Ovary (tissue), 9 donors: ENCODE measurements around the gene EDAR. TPM values are rescaled to one million over a fixed set of nuclear protein-coding genes. Genes with fewer than 3 reads are reported as not detected.

ENCODE experiments used
- DNase-seq, 5 donors: peaks; one replicate each; pipeline ENCODE4 v3.0.0-alpha.2; 2019 to 2020
- H3K27ac ChIP-seq, 2 donors: fragments of 200-600 bp; one replicate each; pipeline versions ENCODE4 v1.5.1 to v1.8.0; 2019 to 2022
- H3K27me3 ChIP-seq: fragments of 200-600 bp; one replicate; pipeline ENCODE4 v1.8.0; 2022
- H3K36me3 ChIP-seq: fragments of 200-600 bp; sonication (generic); one replicate; pipeline ENCODE4 v1.5.1; 2019
- H3K4me1 ChIP-seq: one replicate; pipeline ENCODE4 v1.8.1; 2013; ENCODE audit warnings: mild to moderate bottlenecking, moderate library complexity; ENCODE audit not compliant: insufficient read depth
- H3K4me3 ChIP-seq: fragments of 200-600 bp; sonication (generic); one replicate; pipeline ENCODE4 v1.5.1; 2017
- H3K9me3 ChIP-seq, 2 donors: fragments of 200-600 bp in 1 of 2; sonication (generic) in 1 of 2; one replicate each; pipeline versions ENCODE4 v1.5.1 to v1.8.1; 2013 to 2019; ENCODE audit warnings: mild to moderate bottlenecking in 1 of 2, moderate library complexity in 1 of 2
- EP300 ChIP-seq: sonication (generic); formaldehyde crosslinking; IDR thresholded peaks from one replicate; pipeline ENCODE4 v1.6.1; 2017; ENCODE audit warnings: antibody characterized with exemption
- POLR2A ChIP-seq: fragments of 450-650 bp; IDR thresholded peaks from one replicate; pipeline ENCODE4 v1.6.1; 2017; ENCODE audit warnings: antibody characterized with exemption, mild to moderate bottlenecking, moderate library complexity
- WGBS, 3 donors: extraction: QIAGEN DNeasy Blood & Tissue Kit in 1 of 3; methylation state at CpG; one replicate each; pipeline versions ENCODE4 v1.1.5 to v1.1.7; 2013 to 2017; 5-methylcytosine and 5-hydroxymethylcytosine counted together
- intact Hi-C, 4 donors: fragments of 100-400 bp; cut with DNase I; formaldehyde crosslinking; loops; one replicate each; pipeline versions ENCODE4 v1.11.0 to v1.15.1; 2022 to 2023
- polyA plus RNA-seq, 2 donors: library from polyadenylated mRNA; stranded (reverse); fragments of 200-250 nt in 1 of 2; fragments of 350-450 nt in 1 of 2; fragmentation: Illumina TruSeq in 1 of 2; extraction: RNeasy Lipid Tissue Mini Kit (QIAGEN cat#74804) in 1 of 2; gene quantifications; one replicate each; pipeline ENCODE4 v1.2.3, GENCODE V29; 2013 to 2014
- total RNA-seq, 7 donors: library from RNA; depleted of rRNA in 2 of 7; stranded (reverse); fragments of >200 nt in 2 of 7; fragmentation: NEBNext Ultra II Directional in 3 of 7; extraction: Animal tissue kit (Norgen Biotek cat#: 25700) in 3 of 7; gene quantifications; one replicate each; pipeline versions ENCODE4 v1.1.0 to v1.2.4, GENCODE V29; 2016 to 2023
- TF ChIP-seq, protein P1 (sequence below), 3 donors: fragments of 450-650 bp in 2 of 3; fragments of 200-600 bp in 1 of 3; IDR thresholded peaks; one replicate each; pipeline versions ENCODE4 v1.5.1 to v1.8.0; 2016 to 2022; ENCODE audit warnings: antibody characterized with exemption in 3 of 3, mild to moderate bottlenecking in 1 of 3
- donor health status: DM: no; HTN: no; CAD: no; lungs with moderate emphysema.
- donor health status: DM: no; HTN: no; CAD: no.
- donor health status: Bipolar disorder and iron deficiency.
- donor health status: DM: yes; HTN: yes; CAD: no.
- donor health status: DM: no; HTN: no; CAD: no.
- donor health status: DM: yes; HTN: yes; CAD: no.

EDAR gene
- total and polyA plus RNA-seq, 9 donors, result 0.11 to 0.13 (median 0.11) TPM; not detected in 6

DNA sequence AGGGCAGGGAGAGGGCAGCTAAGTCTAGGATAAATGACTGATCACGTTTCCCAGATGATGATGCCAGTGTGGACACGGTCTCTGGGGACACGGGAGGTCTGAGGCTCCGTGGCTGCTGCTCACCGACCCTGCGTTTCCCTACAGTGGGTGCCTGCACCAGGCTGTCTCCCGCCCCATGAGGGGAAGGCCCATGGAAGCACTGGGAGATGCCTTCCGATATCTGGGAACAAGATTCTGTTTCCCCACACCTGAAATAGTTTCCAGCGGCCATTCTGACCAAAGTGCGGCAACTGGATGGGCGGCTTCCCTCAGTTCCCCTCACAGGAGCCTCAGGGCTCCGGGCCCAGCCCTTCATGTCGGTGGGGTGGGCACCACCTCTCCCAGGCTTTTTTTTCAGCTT, 83.1 kb downstream of the EDAR start:
- Histone ChIP-seq H3K27ac (no peak overlapping the region), H3K9me3 (no peaks in the 10 kb centered on the region), H3K4me1 (no peaks in the 10 kb centered on the region), H3K36me3 (no peaks in the 10 kb centered on the region), H3K27me3 (no peaks in the 10 kb centered on the region), H3K4me3 (no peak overlapping the region)
- TF ChIP-seq, protein P1, sequence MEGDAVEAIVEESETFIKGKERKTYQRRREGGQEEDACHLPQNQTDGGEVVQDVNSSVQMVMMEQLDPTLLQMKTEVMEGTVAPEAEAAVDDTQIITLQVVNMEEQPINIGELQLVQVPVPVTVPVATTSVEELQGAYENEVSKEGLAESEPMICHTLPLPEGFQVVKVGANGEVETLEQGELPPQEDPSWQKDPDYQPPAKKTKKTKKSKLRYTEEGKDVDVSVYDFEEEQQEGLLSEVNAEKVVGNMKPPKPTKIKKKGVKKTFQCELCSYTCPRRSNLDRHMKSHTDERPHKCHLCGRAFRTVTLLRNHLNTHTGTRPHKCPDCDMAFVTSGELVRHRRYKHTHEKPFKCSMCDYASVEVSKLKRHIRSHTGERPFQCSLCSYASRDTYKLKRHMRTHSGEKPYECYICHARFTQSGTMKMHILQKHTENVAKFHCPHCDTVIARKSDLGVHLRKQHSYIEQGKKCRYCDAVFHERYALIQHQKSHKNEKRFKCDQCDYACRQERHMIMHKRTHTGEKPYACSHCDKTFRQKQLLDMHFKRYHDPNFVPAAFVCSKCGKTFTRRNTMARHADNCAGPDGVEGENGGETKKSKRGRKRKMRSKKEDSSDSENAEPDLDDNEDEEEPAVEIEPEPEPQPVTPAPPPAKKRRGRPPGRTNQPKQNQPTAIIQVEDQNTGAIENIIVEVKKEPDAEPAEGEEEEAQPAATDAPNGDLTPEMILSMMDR (IDR thresholded peaks at IDR 0.05), result no peak
- TF ChIP-seq POLR2A, result no peak
- TF ChIP-seq EP300, result no peak
- intact Hi-C loops, result no loop called here
- peak in 1 of 5 donors; percentile 14 for DNase-seq
- 83 to 86% (median 85%) methylated on average over 13 of the region's 13 CpGs for WGBS, 3 donors

DNA sequence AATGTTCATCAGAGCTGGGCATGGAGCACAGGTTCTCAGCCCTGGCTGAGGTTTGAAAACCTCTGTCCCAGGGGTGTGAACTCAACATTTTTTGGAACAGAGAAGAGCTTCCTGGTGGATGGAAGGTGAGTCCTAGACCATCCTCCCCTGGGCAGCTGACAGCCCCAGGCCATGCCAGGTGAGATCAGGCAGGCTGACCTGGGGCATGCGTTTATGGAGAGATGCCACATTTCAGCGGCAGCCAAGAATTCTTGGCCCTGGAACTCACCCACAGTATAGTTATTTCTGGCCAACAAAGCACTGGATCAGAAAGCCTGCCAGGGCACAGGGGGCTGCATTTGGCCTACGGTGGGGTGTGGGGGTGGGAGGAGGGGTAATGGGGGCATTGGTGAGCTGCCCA, 83.8 kb downstream of the EDAR start:
- no peaks in the 10 kb centered on the region for H3K27me3 ChIP-seq
- H3K27ac ChIP-seq, result no peak overlapping the region
- TF ChIP-seq POLR2A (no peak), EP300 (no peak)
- TF ChIP-seq, protein P1 (IDR thresholded peaks at IDR 0.05), result no peak
- H3K36me3 ChIP-seq, result no peaks in the 10 kb centered on the region
- peak in 1 of 5 donors; percentile 6 for DNase-seq
- WGBS, 3 donors, result 41 to 75% (median 45%) methylated on average over 3 of the region's 3 CpGs
- no peaks in the 10 kb centered on the region for H3K9me3 ChIP-seq
- no peak overlapping the region for H3K4me3 ChIP-seq
- intact Hi-C loops, result no loop called here
- no peaks in the 10 kb centered on the region for H3K4me1 ChIP-seq

DNA sequence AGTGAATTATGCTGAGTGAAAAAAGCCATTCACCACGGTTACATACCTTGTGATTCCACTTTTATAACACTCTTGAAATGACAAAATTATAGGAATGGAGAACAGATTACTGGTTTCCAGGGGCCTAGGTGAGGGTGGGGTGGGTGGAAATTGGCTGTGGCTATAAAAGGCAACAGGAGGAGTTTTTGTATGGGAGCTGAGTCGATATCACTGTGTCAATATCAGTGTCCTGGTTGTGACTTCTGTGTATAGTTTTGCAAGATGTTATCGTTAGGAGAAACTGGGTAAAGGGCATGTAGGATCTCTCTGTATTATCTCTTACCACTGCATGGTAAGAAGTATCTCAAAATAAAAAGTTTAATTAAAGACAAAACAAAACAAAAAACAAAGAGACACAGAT, 84.3 kb downstream of the EDAR start:
- Histone ChIP-seq H3K36me3 (no peaks in the 10 kb centered on the region), H3K4me3 (no peak overlapping the region), H3K27me3 (no peaks in the 10 kb centered on the region), H3K27ac (no peak overlapping the region), H3K9me3 (no peaks in the 10 kb centered on the region), H3K4me1 (no peaks in the 10 kb centered on the region)
- WGBS, 3 donors, result 78 to 86% (median 79%) methylated on average over 3 of the region's 3 CpGs
- TF ChIP-seq, protein P1 (IDR thresholded peaks at IDR 0.05), result no peak
- TF ChIP-seq EP300, result no peak
- TF ChIP-seq POLR2A, result no peak
- intact Hi-C loops, result no loop called here
- DNase-seq, result no peak

DNA sequence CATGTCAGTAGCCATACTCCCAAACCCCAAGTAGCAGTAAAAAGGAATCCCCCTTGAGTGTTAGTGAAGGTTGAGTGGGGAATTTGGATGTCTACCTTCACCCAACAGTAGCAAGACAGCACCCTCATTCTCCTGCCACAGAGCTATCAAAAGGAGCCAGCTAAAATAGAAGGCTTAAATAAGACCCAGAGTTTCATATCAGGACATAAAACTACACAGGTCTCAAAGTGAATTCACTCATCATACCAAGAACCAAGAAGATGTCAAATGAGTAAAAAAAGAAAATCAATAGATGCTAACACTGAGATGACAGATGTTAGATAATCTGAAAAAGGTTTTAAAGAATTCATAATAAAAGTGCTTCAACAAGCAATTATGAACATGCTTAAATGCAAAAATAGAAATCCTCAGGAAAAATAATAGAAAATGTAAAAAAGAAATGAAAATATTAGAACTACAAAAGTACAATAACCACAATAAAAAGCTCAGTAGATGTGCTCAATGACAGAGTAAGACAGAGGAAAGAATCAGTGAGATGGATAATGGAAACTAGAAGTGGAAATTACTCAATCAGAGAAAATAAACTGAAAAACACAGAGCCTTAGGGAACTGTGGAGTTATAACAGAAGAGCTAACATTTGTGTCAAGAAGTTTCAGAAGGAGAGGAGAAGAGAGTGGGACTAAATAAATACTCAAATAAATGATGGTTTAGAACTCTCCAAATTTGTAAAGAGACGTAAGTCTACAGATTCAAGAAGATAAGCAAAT, 90.5 kb downstream of the EDAR start:
- 85 to 86% (median 86%) methylated on average over 1 of the region's 1 CpG for WGBS, 3 donors
- Histone ChIP-seq H3K4me1 (no peaks in the 10 kb centered on the region), H3K27me3 (no peaks in the 10 kb centered on the region), H3K4me3 (no peak overlapping the region), H3K9me3 (no peaks in the 10 kb centered on the region), H3K27ac (no peak overlapping the region), H3K36me3 (no peaks in the 10 kb centered on the region)
- no peak for DNase-seq
- intact Hi-C loops, result no loop called here
- TF ChIP-seq EP300 (no peak), POLR2A (no peak)
- TF ChIP-seq, protein P1 (IDR thresholded peaks at IDR 0.05), result no peak
